ENCODE data around the gene UBD. TPM values are rescaled to one million over a fixed set of nuclear protein-coding genes. Genes with fewer than 3 reads are reported as not detected.

Gene UBD
- total RNA-seq, 4 donors from 2014 or later = 0.41 TPM; not detected in 3

DNA sequence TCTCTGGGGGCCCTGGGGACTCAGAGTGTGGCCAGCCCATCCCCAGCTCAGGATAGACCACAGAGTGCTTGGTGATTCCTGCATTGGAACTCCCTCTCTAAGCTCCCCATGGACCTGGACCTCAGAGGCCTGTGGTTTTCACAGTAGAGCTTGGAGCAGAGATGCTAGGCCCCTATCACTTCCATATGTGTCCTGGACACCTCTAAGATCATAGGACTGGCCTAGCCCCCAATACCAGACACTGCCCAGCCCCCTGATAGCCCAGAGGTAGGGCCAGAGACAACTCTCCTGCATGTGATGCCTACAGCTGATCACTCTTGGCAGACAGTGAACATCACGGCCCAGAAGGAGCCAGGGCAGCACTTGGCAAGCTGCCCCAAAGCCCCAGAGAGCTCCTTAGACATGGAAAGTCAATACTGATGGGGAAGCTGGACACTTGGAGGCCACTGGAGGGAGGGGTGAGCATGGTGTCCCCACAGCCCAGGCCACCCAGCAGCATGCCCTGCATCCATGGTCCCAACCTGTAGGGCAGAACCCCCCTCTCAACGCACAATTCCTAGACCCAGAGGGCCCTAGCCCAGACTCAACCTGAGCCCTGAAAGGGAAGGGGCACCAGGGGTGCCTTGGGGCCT lies 27.1 kb downstream of the UBD start:
- Histone ChIP-seq H3K27me3 (no peaks in the 10 kb centered on the region), H3K4me1 (no peaks in the 10 kb centered on the region), H3K27ac (no peak overlapping the region), H3K4me3 (no peak overlapping the region), H3K9me3 (no peaks in the 10 kb centered on the region), H3K36me3 (no peaks in the 10 kb centered on the region)
- no peak for DNase-seq
- TF ChIP-seq POLR2A (IDR thresholded peaks at IDR 0.05) = no peak
- TF ChIP-seq, protein P1, sequence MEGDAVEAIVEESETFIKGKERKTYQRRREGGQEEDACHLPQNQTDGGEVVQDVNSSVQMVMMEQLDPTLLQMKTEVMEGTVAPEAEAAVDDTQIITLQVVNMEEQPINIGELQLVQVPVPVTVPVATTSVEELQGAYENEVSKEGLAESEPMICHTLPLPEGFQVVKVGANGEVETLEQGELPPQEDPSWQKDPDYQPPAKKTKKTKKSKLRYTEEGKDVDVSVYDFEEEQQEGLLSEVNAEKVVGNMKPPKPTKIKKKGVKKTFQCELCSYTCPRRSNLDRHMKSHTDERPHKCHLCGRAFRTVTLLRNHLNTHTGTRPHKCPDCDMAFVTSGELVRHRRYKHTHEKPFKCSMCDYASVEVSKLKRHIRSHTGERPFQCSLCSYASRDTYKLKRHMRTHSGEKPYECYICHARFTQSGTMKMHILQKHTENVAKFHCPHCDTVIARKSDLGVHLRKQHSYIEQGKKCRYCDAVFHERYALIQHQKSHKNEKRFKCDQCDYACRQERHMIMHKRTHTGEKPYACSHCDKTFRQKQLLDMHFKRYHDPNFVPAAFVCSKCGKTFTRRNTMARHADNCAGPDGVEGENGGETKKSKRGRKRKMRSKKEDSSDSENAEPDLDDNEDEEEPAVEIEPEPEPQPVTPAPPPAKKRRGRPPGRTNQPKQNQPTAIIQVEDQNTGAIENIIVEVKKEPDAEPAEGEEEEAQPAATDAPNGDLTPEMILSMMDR (IDR thresholded peaks at IDR 0.05) = no peak
- intact Hi-C loops (cut with DNase I; ENCODE audit: low total_unique reads) = no loop called here

DNA sequence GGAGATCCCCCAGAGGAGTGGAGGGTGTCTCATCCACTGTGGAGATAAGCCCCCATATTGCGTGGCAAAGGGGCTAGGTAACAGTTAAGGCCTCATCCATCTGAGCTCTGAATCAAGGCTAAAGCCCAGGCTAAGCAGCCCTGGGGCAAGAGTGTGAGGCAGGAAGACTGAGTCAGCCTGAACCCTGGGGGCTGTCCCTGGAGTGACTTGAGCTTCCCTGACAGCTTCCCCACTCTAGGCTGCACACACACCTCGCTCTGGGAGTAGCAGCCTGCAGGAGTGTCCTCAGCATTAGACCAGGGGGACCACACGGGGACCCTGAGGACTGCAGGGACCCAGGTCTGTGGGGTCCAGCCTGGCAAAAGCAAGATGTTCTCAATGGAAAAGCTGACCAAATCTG lies 27.9 kb downstream of the UBD start:
- no peaks in the 10 kb centered on the region for H3K36me3 ChIP-seq
- H3K4me1 ChIP-seq = no peaks in the 10 kb centered on the region
- no peak overlapping the region for H3K4me3 ChIP-seq
- no peak for TF ChIP-seq POLR2A (IDR thresholded peaks at IDR 0.05)
- TF ChIP-seq, protein P1 (IDR thresholded peaks at IDR 0.05) = no peak
- no peak overlapping the region for H3K27ac ChIP-seq
- no peak for DNase-seq
- intact Hi-C loops (cut with DNase I; ENCODE audit: low total_unique reads) = no loop called here
- no peaks in the 10 kb centered on the region for H3K9me3 ChIP-seq
- no peaks in the 10 kb centered on the region for H3K27me3 ChIP-seq

DNA sequence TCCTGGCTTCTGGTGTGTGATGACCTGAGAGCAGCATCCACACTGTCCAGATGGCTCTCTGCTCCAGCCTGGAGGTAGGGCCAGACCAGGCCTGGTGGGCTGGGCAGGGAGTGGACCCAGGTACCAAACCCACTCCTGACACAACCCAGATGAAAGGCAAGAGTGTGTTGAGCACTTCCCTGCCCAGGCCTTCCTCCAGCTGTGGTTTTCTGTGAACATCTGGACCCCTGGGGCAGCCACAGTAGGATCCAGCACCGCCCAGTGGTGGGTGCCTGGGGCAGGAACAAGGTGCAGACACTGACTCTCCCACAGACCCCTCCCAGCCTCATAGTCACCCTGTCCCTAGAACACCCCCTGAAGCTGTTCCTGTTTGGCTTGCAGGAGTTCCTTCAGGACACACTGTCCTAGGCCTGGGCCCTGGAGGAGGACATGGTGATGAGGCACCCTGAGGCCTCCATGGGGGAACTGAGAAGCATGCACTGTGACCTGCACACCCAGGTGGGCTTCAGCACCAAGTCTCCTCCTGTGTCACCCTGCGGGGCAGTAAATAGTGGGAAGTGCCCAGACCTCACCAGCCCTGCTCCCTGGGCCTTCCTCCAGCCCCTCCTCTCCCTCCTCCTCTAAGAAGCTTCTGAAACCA lies 28.7 kb downstream of the UBD start:
- H3K27ac ChIP-seq = no peak overlapping the region
- intact Hi-C loops (cut with DNase I; ENCODE audit: low total_unique reads) = no loop called here
- H3K27me3 ChIP-seq = no peaks in the 10 kb centered on the region
- TF ChIP-seq, protein P1 (IDR thresholded peaks at IDR 0.05) = no peak
- no peak for TF ChIP-seq POLR2A (IDR thresholded peaks at IDR 0.05)
- DNase-seq = no peak
- H3K4me3 ChIP-seq = no peak overlapping the region
- no peaks in the 10 kb centered on the region for H3K4me1 ChIP-seq
- H3K9me3 ChIP-seq = no peaks in the 10 kb centered on the region
- no peaks in the 10 kb centered on the region for H3K36me3 ChIP-seq

DNA sequence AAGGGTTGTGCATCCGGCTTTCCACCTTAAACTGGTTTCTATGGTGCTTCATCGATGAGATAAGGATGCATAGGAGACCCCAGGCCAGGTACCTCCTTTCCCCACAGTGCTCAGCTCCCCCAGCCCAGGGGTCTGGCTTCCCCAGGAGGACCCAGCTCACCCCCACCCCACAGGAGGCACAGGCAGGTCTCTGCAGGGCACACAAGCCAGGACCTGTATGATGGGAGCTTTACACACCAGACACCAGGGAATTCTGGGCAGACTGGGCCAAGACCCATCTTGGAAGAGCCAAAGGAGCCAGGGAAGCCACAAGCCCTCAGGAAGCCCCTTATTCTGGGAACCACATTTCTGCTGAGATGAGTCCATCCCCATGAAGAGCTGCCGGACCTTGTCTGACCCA lies 29.6 kb downstream of the UBD start:
- TF ChIP-seq, protein P1 (IDR thresholded peaks at IDR 0.05) = no peak
- no peak for TF ChIP-seq POLR2A (IDR thresholded peaks at IDR 0.05)
- no peaks in the 10 kb centered on the region for H3K4me1 ChIP-seq
- no peak overlapping the region for H3K27ac ChIP-seq
- H3K36me3 ChIP-seq = no peaks in the 10 kb centered on the region
- no peaks in the 10 kb centered on the region for H3K9me3 ChIP-seq
- H3K27me3 ChIP-seq = no peaks in the 10 kb centered on the region
- intact Hi-C loops (cut with DNase I; ENCODE audit: low total_unique reads) = no loop called here
- no peak overlapping the region for H3K4me3 ChIP-seq
- no peak for DNase-seq

DNA sequence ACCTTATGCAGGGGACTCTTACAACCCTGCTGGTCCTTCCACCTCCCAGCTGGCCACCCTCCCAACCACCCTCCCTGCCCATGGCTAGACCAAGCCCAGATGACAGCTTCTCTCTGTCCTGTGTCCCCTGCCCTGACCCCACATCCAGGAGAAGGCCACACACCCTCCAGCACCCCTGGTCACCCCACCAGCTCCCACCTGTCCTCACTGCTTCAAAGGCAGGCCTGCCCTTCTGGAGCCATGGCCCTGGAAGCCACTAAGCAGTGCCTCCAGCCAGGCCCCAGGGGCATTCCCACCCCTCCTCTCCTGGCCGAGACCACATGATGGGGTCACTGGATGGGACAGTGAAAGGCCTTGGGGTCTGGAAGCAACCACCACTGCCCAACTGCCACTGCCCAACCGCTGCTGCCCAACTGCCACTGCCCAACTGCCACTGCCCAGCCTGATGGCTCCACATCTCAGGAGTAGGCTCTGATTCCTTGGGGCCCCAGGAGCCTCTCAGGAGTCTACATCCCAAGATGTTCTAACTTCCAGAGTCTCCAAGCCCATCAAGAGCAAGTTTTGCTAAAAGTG lies 30.5 kb downstream of the UBD start:
- Histone ChIP-seq H3K27ac (no peak overlapping the region), H3K36me3 (no peaks in the 10 kb centered on the region), H3K27me3 (no peaks in the 10 kb centered on the region), H3K9me3 (no peaks in the 10 kb centered on the region), H3K4me3 (no peak overlapping the region), H3K4me1 (no peaks in the 10 kb centered on the region)
- DNase-seq = no peak
- intact Hi-C loops (cut with DNase I; ENCODE audit: low total_unique reads) = no loop called here
- TF ChIP-seq, protein P1 (IDR thresholded peaks at IDR 0.05) = no peak
- no peak for TF ChIP-seq POLR2A (IDR thresholded peaks at IDR 0.05)

All from uterus (tissue), 4 donors.